Pancreas (tissue), 10 donors: ENCODE measurements around the gene SKA2. TPM values are rescaled to one million over a fixed set of nuclear protein-coding genes. Genes with fewer than 3 reads are reported as not detected.

Experiments
- ATAC-seq, 4 donors: fragments of 200-7000 bp; cut with Tn5 transposase; one replicate each; pipeline versions ENCODE4 v1.8.0 to v1.9.1; 2020; ENCODE audit warnings: mild to moderate bottlenecking in 4 of 4, moderate library complexity in 4 of 4
- DNase-seq, 6 donors: peaks; one replicate each; pipeline ENCODE4 v3.0.0-alpha.2; 2020
- FAIRE-seq: peaks from 2 replicates; lab custom pipeline; 2012; peaks lifted over from hg19 to GRCh38; lab: Jason Lieb, UNC
- H3K27ac ChIP-seq, 4 donors: fragments of 200-600 bp; sonication (generic); 1 replicate in 3 of 4; 2 replicates in 1 of 4; pipeline versions ENCODE4 v1.5.0 to v1.8.0; 2020
- H3K27me3 ChIP-seq, 4 donors: fragments of 200-600 bp; one replicate each; pipeline ENCODE4 v1.8.0; 2021
- H3K36me3 ChIP-seq, 3 donors: fragments of 200-600 bp; sonication (generic) in 1 of 3; one replicate each; pipeline versions ENCODE4 v1.5.0 to v1.8.0; 2020 to 2021
- H3K4me1 ChIP-seq, 3 donors: fragments of 200-600 bp; one replicate each; pipeline ENCODE4 v1.8.0; 2021
- H3K4me3 ChIP-seq, 4 donors: fragments of 200-600 bp; sonication (generic) in 2 of 4; one replicate each; pipeline versions ENCODE4 v1.5.0 to v1.8.0; 2020 to 2021
- H3K9me3 ChIP-seq, 4 donors: fragments of 200-600 bp; one replicate each; pipeline ENCODE4 v1.8.0; 2021
- WGBS, 2 donors: extraction: QIAGEN DNeasy Blood & Tissue Kit; methylation state at CpG; one replicate each; pipeline ENCODE4 v1.1.7; 2013; 5-methylcytosine and 5-hydroxymethylcytosine counted together
- intact Hi-C, 3 donors: fragments of 100-400 bp; cut with DNase I; formaldehyde crosslinking; loops; one replicate each; pipeline versions ENCODE4 v1.11.1 to v1.14.2; 2022
- polyA plus RNA-seq, 2 donors: library from polyadenylated mRNA; stranded (reverse); fragments of 200-250 nt; gene quantifications; one replicate each; pipeline ENCODE4 v1.2.3, GENCODE V29; 2013
- total RNA-seq, 6 donors: library from RNA; stranded (reverse); fragmentation: NEBNext Ultra II Directional in 4 of 6; extraction: Animal tissue kit (Norgen Biotek cat#: 25700) in 4 of 6; gene quantifications; one replicate each; pipeline versions ENCODE4 v1.2.1 to v1.2.4, GENCODE V29; 2021 to 2023
- TF ChIP-seq, protein P1 (sequence below), 4 donors: fragments of 200-600 bp; sonication (generic) in 3 of 4; IDR thresholded peaks; one replicate each; pipeline versions ENCODE4 v1.5.0 to v1.8.0; 2021; ENCODE audit warnings: antibody characterized with exemption in 4 of 4
- donor health status: healthy with polysubstance abuse.
- donor health status: DM: no; HTN: no; CAD: no; lungs with moderate emphysema.
- donor health status: DM: no; HTN: no; CAD: no.
- donor health status: control.
- donor health status: control.
- donor health status: Bipolar disorder and iron deficiency.
- donor health status: DM: yes; HTN: yes; CAD: no.
- donor health status: DM: no; HTN: no; CAD: no.
- donor health status: DM: no; HTN: no; CAD: no.
- donor health status: DM: yes; HTN: yes; CAD: no.

SKA2 gene
- total and polyA plus RNA-seq, 8 donors: 7.6 to 19.5 (median 12.4) TPM

- ATAC-seq (peak; percentile 97 to 99 (median 98)), FAIRE-seq (no peak), DNase-seq (peak; percentile 98 to 100 (median 99))
- Histone ChIP-seq H3K4me3 (peak within 1 kb of the TSS; percentile 71 to 96 (median 84)), H3K36me3 (no peaks in the 10 kb centered on the region), H3K4me1 (peaks cover 3 to 15% (median 13%) of the 10 kb centered on the region in 3 donors), H3K27me3 (no peaks in the 10 kb centered on the region), H3K27ac (peak within 1 kb of the TSS; percentile 74 to 91 (median 86)), H3K9me3 (no peaks in the 10 kb centered on the region)
- TF ChIP-seq, protein P1, sequence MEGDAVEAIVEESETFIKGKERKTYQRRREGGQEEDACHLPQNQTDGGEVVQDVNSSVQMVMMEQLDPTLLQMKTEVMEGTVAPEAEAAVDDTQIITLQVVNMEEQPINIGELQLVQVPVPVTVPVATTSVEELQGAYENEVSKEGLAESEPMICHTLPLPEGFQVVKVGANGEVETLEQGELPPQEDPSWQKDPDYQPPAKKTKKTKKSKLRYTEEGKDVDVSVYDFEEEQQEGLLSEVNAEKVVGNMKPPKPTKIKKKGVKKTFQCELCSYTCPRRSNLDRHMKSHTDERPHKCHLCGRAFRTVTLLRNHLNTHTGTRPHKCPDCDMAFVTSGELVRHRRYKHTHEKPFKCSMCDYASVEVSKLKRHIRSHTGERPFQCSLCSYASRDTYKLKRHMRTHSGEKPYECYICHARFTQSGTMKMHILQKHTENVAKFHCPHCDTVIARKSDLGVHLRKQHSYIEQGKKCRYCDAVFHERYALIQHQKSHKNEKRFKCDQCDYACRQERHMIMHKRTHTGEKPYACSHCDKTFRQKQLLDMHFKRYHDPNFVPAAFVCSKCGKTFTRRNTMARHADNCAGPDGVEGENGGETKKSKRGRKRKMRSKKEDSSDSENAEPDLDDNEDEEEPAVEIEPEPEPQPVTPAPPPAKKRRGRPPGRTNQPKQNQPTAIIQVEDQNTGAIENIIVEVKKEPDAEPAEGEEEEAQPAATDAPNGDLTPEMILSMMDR (IDR thresholded peaks at IDR 0.05): no peak
- 0 to 1% methylated on average over 89 of the region's 89 CpGs for WGBS, 2 donors
- intact Hi-C loops: no loop called here
Observed at GRCh38 chr17:59106463-59107305, 48.3 kb downstream of the SKA2 start, which contains the start of gene TRIM37. Gene TRIM37 (minus strand): TSS chr17:59106880. CDS start chr17:59106461, 419 bp downstream.

DNA sequence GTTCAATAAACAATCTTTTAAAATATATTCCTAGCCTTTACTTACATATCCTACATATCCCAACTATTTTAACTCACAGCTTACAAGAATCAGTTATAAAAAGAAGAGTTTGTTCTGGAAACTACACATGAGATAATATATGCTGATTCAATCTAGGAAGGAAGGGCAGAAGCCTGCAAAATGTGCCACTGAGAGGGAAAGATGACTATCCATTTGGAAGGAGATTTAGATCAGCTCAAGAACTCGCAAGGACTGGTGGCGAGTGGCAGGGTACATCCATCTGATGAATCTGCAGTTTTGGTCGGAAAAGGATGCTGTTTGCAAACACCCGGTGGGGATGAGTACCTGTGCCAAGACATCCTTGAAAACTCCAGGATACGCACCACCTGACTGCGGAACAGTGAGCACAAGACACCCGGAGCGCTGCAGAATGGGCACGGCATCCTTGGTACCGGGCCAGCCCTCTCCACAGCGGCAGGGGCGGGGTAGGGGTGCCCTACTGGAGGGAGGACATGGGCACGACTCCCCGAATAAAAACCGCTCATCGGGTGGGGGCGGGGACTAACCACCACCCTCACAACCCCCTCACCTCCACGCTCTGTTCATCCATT lies 49.0 kb downstream of the SKA2 start:
- Histone ChIP-seq H3K4me1 (peaks cover 3 to 15% (median 13%) of the 10 kb centered on the region in 3 donors), H3K36me3 (no peaks in the 10 kb centered on the region), H3K27ac (peak overlapping the region; percentile 74 to 91 (median 86)), H3K9me3 (no peaks in the 10 kb centered on the region), H3K4me3 (peak overlapping the region; percentile 71 to 96 (median 84)), H3K27me3 (no peaks in the 10 kb centered on the region)
- FAIRE-seq (no peak), ATAC-seq (peak; percentile 27 to 65 (median 47)), DNase-seq (peak; percentile 52 to 78 (median 71))
- TF ChIP-seq, protein P1 (IDR thresholded peaks at IDR 0.05): no peak
- intact Hi-C loops: no loop called here
- WGBS, 2 donors: 0% methylated on average over 18 of the region's 18 CpGs

DNA sequence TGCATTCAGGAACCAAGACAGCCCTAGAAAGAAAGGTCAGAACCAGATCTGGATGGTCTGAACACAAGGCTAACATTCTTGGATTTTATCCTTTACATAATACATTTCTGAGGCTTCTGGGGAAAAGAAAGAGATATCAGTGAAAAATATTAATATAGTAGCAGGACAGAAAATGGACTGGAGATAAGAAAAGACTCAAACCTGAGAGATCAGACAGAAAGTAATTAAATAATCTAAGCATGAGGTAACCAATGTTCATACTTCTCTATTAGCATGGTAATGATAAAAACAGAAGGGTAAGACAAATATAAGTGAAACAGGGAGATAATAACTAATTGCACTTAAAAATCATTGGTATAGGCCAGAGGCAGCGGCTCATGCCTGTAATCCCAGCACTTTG lies 53.8 kb downstream of the SKA2 start:
- ATAC-seq: no peak
- Histone ChIP-seq H3K4me3 (no peak overlapping the region), H3K27ac (no peak overlapping the region), H3K9me3 (no peaks in the 10 kb centered on the region), H3K36me3 (no peaks in the 10 kb centered on the region), H3K27me3 (no peaks in the 10 kb centered on the region), H3K4me1 (peaks cover 0 to 10% (median 6%) of the 10 kb centered on the region in 3 donors)
- 83 to 89% methylated on average over 1 of the region's 1 CpG for WGBS, 2 donors
- FAIRE-seq: no peak
- no peak for DNase-seq
- intact Hi-C loops: no loop called here
- TF ChIP-seq, protein P1 (IDR thresholded peaks at IDR 0.05): no peak

DNA sequence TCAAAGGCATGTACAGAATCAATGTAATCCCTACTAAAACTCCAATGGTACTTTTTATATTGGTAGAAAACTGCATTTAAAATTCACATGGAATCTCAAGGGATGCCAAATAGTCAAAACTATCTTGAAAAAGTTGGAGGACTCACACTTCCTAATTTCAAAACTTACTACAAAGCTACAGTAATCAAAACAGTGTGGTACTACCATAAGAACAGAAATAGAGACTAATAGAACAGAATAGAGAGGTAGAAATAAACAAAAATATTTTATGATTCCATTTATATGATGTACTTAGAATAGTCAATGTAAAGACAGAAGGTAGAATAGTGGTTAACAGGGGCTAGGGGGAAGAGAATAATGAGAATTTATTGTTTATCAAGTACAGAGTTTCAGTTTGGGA lies 57.1 kb downstream of the SKA2 start:
- FAIRE-seq (no peak), ATAC-seq (no peak), DNase-seq (no peak)
- Histone ChIP-seq H3K9me3 (no peaks in the 10 kb centered on the region), H3K27ac (no peak overlapping the region), H3K27me3 (no peaks in the 10 kb centered on the region), H3K4me1 (no peaks in the 10 kb centered on the region), H3K36me3 (no peaks in the 10 kb centered on the region), H3K4me3 (no peak overlapping the region)
- TF ChIP-seq, protein P1 (IDR thresholded peaks at IDR 0.05): no peak
- intact Hi-C loops: no loop called here
